ENCODE measurements around the gene ATRN. TPM values are rescaled to one million over a fixed set of nuclear protein-coding genes. Genes with fewer than 3 reads are reported as not detected.

The ATRN gene
- polyA plus RNA-seq, 1 donor (not counting 4 experiments of a cell fraction or from before 2014, with no cell fraction given) = 49.9 TPM

- Histone ChIP-seq H3K4me2 (ENCODE audit: control insufficient read depth, extremely low read depth, insufficient read depth, low read depth, low read length) (no peak overlapping the region), H3K9me1 (ENCODE audit: control insufficient read depth, extremely low read depth, insufficient read depth, low read length) (no peaks in the 10 kb centered on the region), H3K9ac (ENCODE audit: control insufficient read depth, extremely low read depth, insufficient read depth, low read length) (no peak overlapping the region), H3K4me1 (ENCODE audit: control insufficient read depth, extremely low read depth, insufficient read depth, low read length) (no peaks in the 10 kb centered on the region), H3K36me3 (ENCODE audit: control insufficient read depth in 2 of 2, extremely low read depth in 1 of 2, insufficient read depth in 2 of 2, low read length in 2 of 2) (no peaks in the 10 kb centered on the region), H3K4me3 (ENCODE audit: control insufficient read depth in 2 of 3, extremely low read depth in 1 of 3, insufficient read depth in 2 of 3, low read depth in 1 of 3, low read length in 3 of 3) (no peak overlapping the region), H3K27ac (ENCODE audit: control insufficient read depth, insufficient read depth, low read length) (no peak overlapping the region), H3K9me3 (ENCODE audit: control insufficient read depth, low read depth, low read length) (no peaks in the 10 kb centered on the region), H2AFZ (ENCODE audit: control insufficient read depth, low read length) (no peak overlapping the region), H3K27me3 (ENCODE audit: control insufficient read depth, extremely low read depth, insufficient read depth, low read length) (peaks cover 61% of the 10 kb centered on the region), H3K79me2 (ENCODE audit: control insufficient read depth, insufficient read depth, low read length) (no peaks in the 10 kb centered on the region), H4K20me1 (ENCODE audit: control insufficient read depth, extremely low read depth, insufficient read depth, low read length) (no peaks in the 10 kb centered on the region)
- FAIRE-seq (no peak), DNase-seq (ENCODE audit: low read depth, low spot score) (no peak)
- dilution Hi-C loops (cut with MboI; ENCODE audit: extremely low pct_ligation_motif_present, low sequenced_read_pairs) = no loop called here
- TF ChIP-seq CTCF (optimal IDR thresholded peaks at IDR 0.05 in 1 of 3, IDR thresholded peaks at IDR 0.05 in 1 of 3, conservative IDR thresholded peaks at IDR 0.05 in 1 of 3; ENCODE audit: extremely low read depth in 1 of 3, insufficient read depth in 2 of 3, low read length in 3 of 3) = no peak
- no peak for TF ChIP-seq EZH2 (IDR thresholded peaks at IDR 0.05; ENCODE audit: low read length)
These were observed 187.3 kb downstream of the ATRN start for GRCh38 chr20:3658019-3658715.

- H3K9me3 ChIP-seq (ENCODE audit: control insufficient read depth, low read depth, low read length) = no peaks in the 10 kb centered on the region
- H3K27me3 ChIP-seq (ENCODE audit: control insufficient read depth, extremely low read depth, insufficient read depth, low read length) = peaks cover 65% of the 10 kb centered on the region
- FAIRE-seq (no peak), DNase-seq (ENCODE audit: low read depth, low spot score) (no peak)
- H3K4me2 ChIP-seq (ENCODE audit: control insufficient read depth, extremely low read depth, insufficient read depth, low read depth, low read length) = no peak overlapping the region
- H4K20me1 ChIP-seq (ENCODE audit: control insufficient read depth, extremely low read depth, insufficient read depth, low read length) = no peaks in the 10 kb centered on the region
- H3K79me2 ChIP-seq (ENCODE audit: control insufficient read depth, insufficient read depth, low read length) = no peaks in the 10 kb centered on the region
- dilution Hi-C loops (cut with MboI; ENCODE audit: extremely low pct_ligation_motif_present, low sequenced_read_pairs) = no loop called here
- H3K27ac ChIP-seq (ENCODE audit: control insufficient read depth, insufficient read depth, low read length) = no peak overlapping the region
- TF ChIP-seq EZH2 (IDR thresholded peaks at IDR 0.05; ENCODE audit: low read length) (no peak), CTCF (optimal IDR thresholded peaks at IDR 0.05 in 1 of 3, IDR thresholded peaks at IDR 0.05 in 1 of 3, conservative IDR thresholded peaks at IDR 0.05 in 1 of 3; ENCODE audit: extremely low read depth in 1 of 3, insufficient read depth in 2 of 3, low read length in 3 of 3) (no peak)
- H3K9me1 ChIP-seq (ENCODE audit: control insufficient read depth, extremely low read depth, insufficient read depth, low read length) = no peaks in the 10 kb centered on the region
- no peaks in the 10 kb centered on the region for H3K4me1 ChIP-seq (ENCODE audit: control insufficient read depth, extremely low read depth, insufficient read depth, low read length)
- no peak overlapping the region for H3K4me3 ChIP-seq (ENCODE audit: control insufficient read depth in 2 of 3, extremely low read depth in 1 of 3, insufficient read depth in 2 of 3, low read depth in 1 of 3, low read length in 3 of 3)
- H3K9ac ChIP-seq (ENCODE audit: control insufficient read depth, extremely low read depth, insufficient read depth, low read length) = no peak overlapping the region
- H2AFZ ChIP-seq (ENCODE audit: control insufficient read depth, low read length) = no peak overlapping the region
- no peaks in the 10 kb centered on the region for H3K36me3 ChIP-seq (ENCODE audit: control insufficient read depth in 2 of 2, extremely low read depth in 1 of 2, insufficient read depth in 2 of 2, low read length in 2 of 2)
These were observed 188.1 kb downstream of the ATRN start for GRCh38 chr20:3658716-3659491.

Measured in keratinocyte (primary cell).